Cardiac fibroblast (primary cell): ENCODE data around the gene DHX30.
"Not testable (repeated sequence)": the region's sequence is repeated elsewhere in the genome, so short reads cannot be mapped to it uniquely, and the experiment has no call there.

Experiments used
- DNase-seq, 2 donors: peaks; one replicate each; pipeline versions ENCODE4 v3.0.0 to v3.0.0-alpha.2; 2010; ENCODE audit warnings: low read depth in 2 of 2
- H3K4me3 ChIP-seq, 2 donors: replicated peaks in 1 of 2; 1 replicate in 1 of 2; 2 replicates in 1 of 2; pipeline ENCODE4 v1.5.1; 2011; ENCODE audit warnings: low read depth in 2 of 2, low read length in 2 of 2, mild to moderate bottlenecking in 2 of 2, moderate library complexity in 1 of 2
- TF ChIP-seq, protein P1 (sequence below): IDR thresholded peaks from one replicate; pipeline ENCODE4 v1.5.1; 2011; ENCODE audit warnings: low read depth, mild to moderate bottlenecking, low read length, inconsistent platforms

Gene DHX30, protein sequence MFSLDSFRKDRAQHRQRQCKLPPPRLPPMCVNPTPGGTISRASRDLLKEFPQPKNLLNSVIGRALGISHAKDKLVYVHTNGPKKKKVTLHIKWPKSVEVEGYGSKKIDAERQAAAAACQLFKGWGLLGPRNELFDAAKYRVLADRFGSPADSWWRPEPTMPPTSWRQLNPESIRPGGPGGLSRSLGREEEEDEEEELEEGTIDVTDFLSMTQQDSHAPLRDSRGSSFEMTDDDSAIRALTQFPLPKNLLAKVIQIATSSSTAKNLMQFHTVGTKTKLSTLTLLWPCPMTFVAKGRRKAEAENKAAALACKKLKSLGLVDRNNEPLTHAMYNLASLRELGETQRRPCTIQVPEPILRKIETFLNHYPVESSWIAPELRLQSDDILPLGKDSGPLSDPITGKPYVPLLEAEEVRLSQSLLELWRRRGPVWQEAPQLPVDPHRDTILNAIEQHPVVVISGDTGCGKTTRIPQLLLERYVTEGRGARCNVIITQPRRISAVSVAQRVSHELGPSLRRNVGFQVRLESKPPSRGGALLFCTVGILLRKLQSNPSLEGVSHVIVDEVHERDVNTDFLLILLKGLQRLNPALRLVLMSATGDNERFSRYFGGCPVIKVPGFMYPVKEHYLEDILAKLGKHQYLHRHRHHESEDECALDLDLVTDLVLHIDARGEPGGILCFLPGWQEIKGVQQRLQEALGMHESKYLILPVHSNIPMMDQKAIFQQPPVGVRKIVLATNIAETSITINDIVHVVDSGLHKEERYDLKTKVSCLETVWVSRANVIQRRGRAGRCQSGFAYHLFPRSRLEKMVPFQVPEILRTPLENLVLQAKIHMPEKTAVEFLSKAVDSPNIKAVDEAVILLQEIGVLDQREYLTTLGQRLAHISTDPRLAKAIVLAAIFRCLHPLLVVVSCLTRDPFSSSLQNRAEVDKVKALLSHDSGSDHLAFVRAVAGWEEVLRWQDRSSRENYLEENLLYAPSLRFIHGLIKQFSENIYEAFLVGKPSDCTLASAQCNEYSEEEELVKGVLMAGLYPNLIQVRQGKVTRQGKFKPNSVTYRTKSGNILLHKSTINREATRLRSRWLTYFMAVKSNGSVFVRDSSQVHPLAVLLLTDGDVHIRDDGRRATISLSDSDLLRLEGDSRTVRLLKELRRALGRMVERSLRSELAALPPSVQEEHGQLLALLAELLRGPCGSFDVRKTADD

DNA sequence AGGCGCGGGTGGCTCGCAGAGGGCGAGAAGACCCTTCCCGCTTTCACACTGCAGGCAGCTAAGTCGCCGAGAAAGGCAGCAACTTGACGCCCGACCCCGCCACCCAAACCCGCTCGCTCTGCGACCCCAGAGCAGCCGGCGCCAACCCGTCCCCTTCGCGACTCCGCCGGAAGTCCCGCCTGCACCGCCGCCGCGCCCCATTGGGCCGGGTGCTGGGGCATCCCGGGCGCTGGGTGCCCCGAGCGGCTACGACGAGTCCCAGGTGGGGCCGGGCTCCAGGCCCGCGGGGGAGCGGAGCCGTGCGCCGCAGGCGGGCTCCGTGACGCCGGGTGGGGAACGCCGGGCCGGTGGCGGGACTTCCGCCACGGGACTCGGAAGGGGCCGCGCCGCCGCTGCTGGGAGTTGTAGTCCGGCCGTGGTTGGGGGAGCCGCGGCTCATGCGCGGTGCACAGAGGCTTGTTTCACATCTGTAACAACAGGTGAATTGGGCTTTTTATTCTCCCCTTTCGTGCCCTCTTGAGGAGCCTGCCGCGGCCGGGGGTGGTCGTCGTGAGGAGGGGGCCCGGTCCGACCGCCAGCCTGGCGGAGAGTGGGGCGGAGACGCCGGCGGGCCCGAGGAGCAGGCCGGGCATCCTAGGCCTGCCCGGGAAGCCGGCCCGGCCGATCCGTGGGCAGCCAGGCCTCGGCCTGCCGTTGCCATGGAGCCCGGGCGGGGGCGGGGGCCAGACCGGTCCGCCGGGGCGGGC lies at the start of gene DHX30:
Gene DHX30, plus strand, starts transcription at position 405 of the 746 bp plus-strand sequence. CDS start 7,546 bp downstream, outside the sequence.
- TF ChIP-seq, protein P1, sequence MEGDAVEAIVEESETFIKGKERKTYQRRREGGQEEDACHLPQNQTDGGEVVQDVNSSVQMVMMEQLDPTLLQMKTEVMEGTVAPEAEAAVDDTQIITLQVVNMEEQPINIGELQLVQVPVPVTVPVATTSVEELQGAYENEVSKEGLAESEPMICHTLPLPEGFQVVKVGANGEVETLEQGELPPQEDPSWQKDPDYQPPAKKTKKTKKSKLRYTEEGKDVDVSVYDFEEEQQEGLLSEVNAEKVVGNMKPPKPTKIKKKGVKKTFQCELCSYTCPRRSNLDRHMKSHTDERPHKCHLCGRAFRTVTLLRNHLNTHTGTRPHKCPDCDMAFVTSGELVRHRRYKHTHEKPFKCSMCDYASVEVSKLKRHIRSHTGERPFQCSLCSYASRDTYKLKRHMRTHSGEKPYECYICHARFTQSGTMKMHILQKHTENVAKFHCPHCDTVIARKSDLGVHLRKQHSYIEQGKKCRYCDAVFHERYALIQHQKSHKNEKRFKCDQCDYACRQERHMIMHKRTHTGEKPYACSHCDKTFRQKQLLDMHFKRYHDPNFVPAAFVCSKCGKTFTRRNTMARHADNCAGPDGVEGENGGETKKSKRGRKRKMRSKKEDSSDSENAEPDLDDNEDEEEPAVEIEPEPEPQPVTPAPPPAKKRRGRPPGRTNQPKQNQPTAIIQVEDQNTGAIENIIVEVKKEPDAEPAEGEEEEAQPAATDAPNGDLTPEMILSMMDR: no peak

GRCh38 chr3:47758261-47759025 lies 44.5 kb upstream of the DHX30 start:
- no peak overlapping the region for H3K4me3 ChIP-seq
- DNase-seq: no peak
- TF ChIP-seq, protein P1: no peak

More for the DNA sequence above, at the start of gene DHX30:
- H3K4me3 ChIP-seq: peak within 1 kb of the TSS; percentile 75 to 83
- peak; percentile 87 to 90 for DNase-seq

GRCh38 chr3:47760207-47760606 lies 42.7 kb upstream of the DHX30 start:
- H3K4me3 ChIP-seq, DNase-seq: not testable (repeated sequence)

DNA sequence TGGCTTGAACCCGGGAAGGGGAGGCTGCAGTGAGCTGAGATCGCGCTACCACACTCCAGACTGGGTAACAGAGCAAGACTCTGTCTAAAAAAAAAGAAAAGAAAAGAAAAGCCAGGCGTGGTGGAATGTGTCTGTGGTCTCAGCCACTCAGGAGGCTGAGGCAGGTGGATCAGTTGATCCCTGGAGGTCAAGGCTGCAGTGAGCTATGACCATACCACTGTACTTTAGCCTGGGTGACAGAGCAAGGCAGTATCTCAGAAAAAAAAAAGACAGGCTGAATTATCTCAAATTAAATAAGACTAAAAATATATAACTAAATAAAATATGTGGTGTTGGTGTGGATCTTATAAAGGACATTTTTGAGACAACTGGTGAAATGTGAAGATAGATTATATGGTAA lies 41.9 kb upstream of the DHX30 start:
- TF ChIP-seq, protein P1: no peak
- H3K4me3 ChIP-seq: no peak overlapping the region
- DNase-seq: no peak

DNA sequence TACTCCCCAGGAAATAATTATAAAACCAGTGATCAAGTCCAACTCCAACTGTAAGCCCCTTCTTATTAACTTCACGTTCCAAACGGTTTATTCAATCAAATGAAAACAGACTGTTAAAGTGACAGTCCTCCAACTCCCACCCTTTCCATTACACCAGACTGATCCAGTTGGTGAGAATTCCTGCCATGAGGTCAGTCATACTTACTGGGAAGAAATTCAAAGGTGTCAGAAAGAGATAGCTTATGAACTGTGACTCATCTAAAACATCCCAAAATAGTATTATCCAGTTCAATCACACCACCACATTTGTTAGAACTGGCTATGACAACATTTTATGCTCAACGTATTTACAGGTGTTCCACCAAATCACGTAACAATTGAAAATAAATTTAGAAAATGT lies 40.7 kb upstream of the DHX30 start:
- TF ChIP-seq, protein P1: no peak
- H3K4me3 ChIP-seq: no peak overlapping the region
- DNase-seq: peak in 1 of 2 donors; percentile 17

DNA sequence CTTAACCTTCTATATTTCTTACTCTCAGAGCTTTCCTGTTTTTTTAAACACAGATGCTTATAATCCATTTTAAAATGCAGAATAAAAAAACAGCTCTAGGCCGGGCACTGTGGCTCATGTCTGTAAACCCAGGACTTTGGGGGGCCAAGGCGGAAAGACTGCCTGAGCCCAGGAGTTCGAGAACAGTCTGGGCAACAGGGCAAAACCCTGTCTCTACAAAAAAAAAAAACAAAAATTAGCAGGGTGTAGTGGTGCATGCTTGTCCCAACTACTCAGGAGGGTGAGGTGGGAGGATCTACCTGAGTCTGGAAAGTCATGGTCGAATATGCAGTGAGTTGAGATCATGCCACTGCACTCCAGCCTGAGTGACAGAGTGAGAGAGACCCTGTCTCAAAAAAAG lies 36.8 kb upstream of the DHX30 start:
- no peak overlapping the region for H3K4me3 ChIP-seq
- TF ChIP-seq, protein P1: no peak
- no peak for DNase-seq
